ENCODE results near the gene GH2.
A peak's percentile ranks its signal among the peaks of the same experiment; 100 is the strongest.

The GH2 gene

GRCh38 chr17:63834431-63835166 lies 47.1 kb downstream of the GH2 start (continued):
- no peak for TF ChIP-seq ZNF175 (tag by site-specific recombination; IDR thresholded peaks at IDR 0.05)
- TF ChIP-seq ZNF707 (tag by site-specific recombination; IDR thresholded peaks at IDR 0.05): no peak
- peak; percentile 86 for TF ChIP-seq ZNF654 (tag by site-specific recombination; IDR thresholded peaks at IDR 0.05; ENCODE audit: low read depth)
- TF ChIP-seq BCL6B (tag by site-specific recombination; IDR thresholded peaks at IDR 0.05): no peak
- no peak for TF ChIP-seq ZNF701 (tag by site-specific recombination; IDR thresholded peaks at IDR 0.05)
- no peak for TF ChIP-seq ZNF350 (tag by site-specific recombination; IDR thresholded peaks at IDR 0.05)
- no peak for TF ChIP-seq ZNF664 (tag by site-specific recombination; IDR thresholded peaks at IDR 0.05)
- peak; percentile 31; the same call in 1 of the 2 replicates for TF ChIP-seq ZNF391 (tag by site-specific recombination; IDR thresholded peaks at IDR 0.05; ENCODE audit: borderline replicate concordance, low read depth)
- TF ChIP-seq ZNF837 (tag by site-specific recombination; IDR thresholded peaks at IDR 0.05): no peak
- TF ChIP-seq ZNF660 (tag by site-specific recombination; IDR thresholded peaks at IDR 0.05): peak; percentile 91
- no peak for TF ChIP-seq SCRT2 (tag by site-specific recombination; IDR thresholded peaks at IDR 0.05)
- TF ChIP-seq HIC1 (tag by site-specific recombination; IDR thresholded peaks at IDR 0.05): no peak
- no peak for TF ChIP-seq ZNF26 (tag by site-specific recombination; IDR thresholded peaks at IDR 0.05)
- TF ChIP-seq YY1 (tag by site-specific recombination; IDR thresholded peaks at IDR 0.05): no peak
- no peak for TF ChIP-seq ZNF416 (tag by site-specific recombination; IDR thresholded peaks at IDR 0.05)
- TF ChIP-seq ZSCAN30 (tag by site-specific recombination; IDR thresholded peaks at IDR 0.05): peak; percentile 53; the same call in 1 of the 2 replicates
- TF ChIP-seq GLIS2 (tag by site-specific recombination; IDR thresholded peaks at IDR 0.05): 0 out of 2 replicates have a peak, but pooled peaks have one; percentile 10
- TF ChIP-seq IKZF3 (tag by site-specific recombination; IDR thresholded peaks at IDR 0.05): peak; percentile 61
- no peak for TF ChIP-seq ZNF132 (tag by site-specific recombination; IDR thresholded peaks at IDR 0.05; ENCODE audit: borderline replicate concordance)
- TF ChIP-seq GLI4 (tag by site-specific recombination; IDR thresholded peaks at IDR 0.05): no peak
- TF ChIP-seq GFI1B (tag by site-specific recombination; IDR thresholded peaks at IDR 0.05): no peak
- no peak for TF ChIP-seq ZNF449 (tag by site-specific recombination; IDR thresholded peaks at IDR 0.05)
- no peak for TF ChIP-seq ATF2 (tag by site-specific recombination; IDR thresholded peaks at IDR 0.05; ENCODE audit: low read depth)
- no peak for TF ChIP-seq ZNF426 (tag by site-specific recombination; IDR thresholded peaks at IDR 0.05)
- no peak for TF ChIP-seq ZNF513 (tag by site-specific recombination; IDR thresholded peaks at IDR 0.05)
- TF ChIP-seq SP2 (tag by site-specific recombination; IDR thresholded peaks at IDR 0.05): no peak
- TF ChIP-seq PATZ1 (tag by site-specific recombination; IDR thresholded peaks at IDR 0.05): peak; percentile 41; the same call in 1 of the 2 replicates
